HEK293T (cell line): Measurements from ENCODE around the gene NME1.

ENCODE experiments used
- CTCF ChIA-PET: fragments of 350-600 bp; formaldehyde crosslinking; extraction: SDS; loops from one replicate; lab custom pipeline; 2021; ENCODE audit warnings: antibody characterized with exemption, inconsistent platforms; lab: Yijun Ruan, JAX
- POLR2A ChIA-PET: fragments of 350-600 bp; formaldehyde crosslinking; extraction: SDS; loops from one replicate; lab custom pipeline; 2020; ENCODE audit warnings: antibody characterized with exemption, inconsistent platforms; lab: Yijun Ruan, JAX
- DNase-seq: peaks from one replicate; pipeline ENCODE4 v3.0.0; 2012; ENCODE audit warnings: mixed read lengths; ENCODE audit errors: extremely low spot score
- ARNT ChIP-seq: fragments of 450-650 bp; IDR thresholded peaks from 2 replicates; pipeline ENCODE4 v1.6.1; 2017; ENCODE audit warnings: mild to moderate bottlenecking
- BHLHE40 ChIP-seq: fragments of 450-650 bp; IDR thresholded peaks from 2 replicates; pipeline ENCODE4 v1.6.1; 2016; ENCODE audit warnings: mild to moderate bottlenecking, moderate library complexity, borderline replicate concordance
- CTBP1 ChIP-seq: fragments of 450-650 bp; IDR thresholded peaks from 2 replicates; pipeline ENCODE4 v1.6.1; 2016; ENCODE audit warnings: borderline replicate concordance
- ELF4 ChIP-seq: fragments of 450-650 bp; IDR thresholded peaks from 2 replicates; pipeline ENCODE4 v1.6.1; 2017; ENCODE audit warnings: antibody characterized with exemption
- FOXA1 ChIP-seq: fragments of 450-650 bp; IDR thresholded peaks from 2 replicates; pipeline ENCODE4 v1.6.1; 2016; ENCODE audit warnings: mild to moderate bottlenecking
- FOXK2 ChIP-seq: fragments of 450-650 bp; IDR thresholded peaks from 2 replicates; pipeline ENCODE4 v1.6.1; 2016; ENCODE audit warnings: mild to moderate bottlenecking
- FOXM1 ChIP-seq: fragments of 450-650 bp; IDR thresholded peaks from 2 replicates; pipeline ENCODE4 v1.6.1; 2017; ENCODE audit warnings: mild to moderate bottlenecking, borderline replicate concordance
- HDGF ChIP-seq: fragments of 450-650 bp; IDR thresholded peaks from 2 replicates; pipeline ENCODE4 v1.6.1; 2017; ENCODE audit warnings: antibody characterized with exemption, borderline replicate concordance
- L3MBTL2 ChIP-seq: fragments of 450-650 bp; conservative IDR thresholded peaks from 2 replicates; pipeline ENCODE4 v1.6.1; 2016; ENCODE audit warnings: mild to moderate bottlenecking
- LEF1 ChIP-seq: fragments of 450-650 bp; IDR thresholded peaks from 2 replicates; pipeline ENCODE4 v1.6.1; 2017; ENCODE audit warnings: mild to moderate bottlenecking, borderline replicate concordance
- NFRKB ChIP-seq: fragments of 450-650 bp; IDR thresholded peaks from 2 replicates; pipeline ENCODE4 v1.6.1; 2016; ENCODE audit warnings: mild to moderate bottlenecking, moderate library complexity
- PKNOX1 ChIP-seq: fragments of 450-650 bp; IDR thresholded peaks from 2 replicates; pipeline ENCODE4 v1.6.1; 2016
- SP1 ChIP-seq: fragments of 450-650 bp; IDR thresholded peaks from 2 replicates; pipeline ENCODE4 v1.6.1; 2017
- SUZ12 ChIP-seq: fragments of 450-650 bp; IDR thresholded peaks from 2 replicates; pipeline ENCODE4 v1.6.1; 2016; ENCODE audit warnings: mild to moderate bottlenecking
- TARDBP ChIP-seq: fragments of 450-650 bp; IDR thresholded peaks from 2 replicates; pipeline ENCODE4 v1.6.1; 2016
- ZNF384 ChIP-seq: fragments of 450-650 bp; IDR thresholded peaks from 2 replicates; pipeline ENCODE4 v1.6.1; 2016

Gene NME1

GRCh38 chr17:51154176-51154575, 817 bp downstream of the NME1 start:
- POLR2A ChIA-PET, result interaction anchor here (0.7 to 4.6 kb wide), 7 partner anchors 8 to 288 kb away, joined by 3 to 60 read pairs (median 8); partner anchors contain the start of genes NME2, SPAG9 and TOB1
- TF ChIP-seq CTBP1, result no peak
- no peak for TF ChIP-seq LEF1
- CTCF ChIA-PET, result interaction anchor here (0.6 to 0.9 kb wide), 2 partner anchors 12 to 139 kb away, joined by 3 to 5 read pairs; partner anchors contain the start of gene NME2
- DNase-seq, result no peak

GRCh38 chr17:51155416-51155815, 2.1 kb downstream of the NME1 start:
- POLR2A ChIA-PET, result interaction anchor here (0.6 to 1.3 kb wide), 3 partner anchors 10 to 35 kb away, joined by 3 to 8 read pairs (median 4); partner anchors contain the start of genes NME2 and SPAG9
- no peak for DNase-seq
- TF ChIP-seq PKNOX1, result no peak
- TF ChIP-seq LEF1, result no peak
- no peak for TF ChIP-seq FOXM1
- TF ChIP-seq ARNT, result no peak
- no peak for TF ChIP-seq SUZ12
- TF ChIP-seq ELF4, result no peak
- no peak for TF ChIP-seq NFRKB
- TF ChIP-seq FOXA1, result no peak
- no peak for TF ChIP-seq FOXK2
- TF ChIP-seq TARDBP, result no peak
- TF ChIP-seq BHLHE40, result no peak
- TF ChIP-seq L3MBTL2, result no peak
- TF ChIP-seq ZNF384, result no peak
- TF ChIP-seq HDGF, result no peak
- no peak for TF ChIP-seq SP1
- TF ChIP-seq CTBP1, result no peak
- CTCF ChIA-PET, result no interaction called here

- POLR2A ChIA-PET, result interaction anchor here (0.8 kb wide), 1 partner anchor 113 kb away, joined by 3 read pairs; no protein-coding TSS in a partner anchor
- CTCF ChIA-PET, result no interaction called here
- TF ChIP-seq PKNOX1 (no peak), HDGF (no peak), NFRKB (no peak), BHLHE40 (no peak), ARNT (no peak), CTBP1 (no peak), ZNF384 (no peak), FOXM1 (no peak), ELF4 (no peak), LEF1 (no peak)
- no peak for DNase-seq
Measured at GRCh38 chr17:51159604-51160003, 6.2 kb downstream of the NME1 start.

GRCh38 chr17:51161541-51161940, 8.2 kb downstream of the NME1 start:
- no peak for DNase-seq
- TF ChIP-seq SP1, result no peak
- TF ChIP-seq BHLHE40, result no peak
- TF ChIP-seq FOXM1, result no peak
- no peak for TF ChIP-seq NFRKB
- no peak for TF ChIP-seq ELF4
- TF ChIP-seq LEF1, result no peak
- no peak for TF ChIP-seq HDGF
- ChIA-PET CTCF (no interaction called here), POLR2A (interaction anchor here (2.6 kb wide), 1 partner anchor 8 kb away, joined by 14 read pairs; the partner anchor contains the start of gene NME1)

- ChIA-PET POLR2A (interaction anchor here (0.9 to 3.1 kb wide), 6 partner anchors 9 to 119 kb away, joined by 4 to 22 read pairs (median 8); partner anchors contain the start of genes NME1 and UTP18), CTCF (interaction anchor here (0.6 to 1.0 kb wide), 2 partner anchors 37 to 164 kb away, joined by 3 to 4 read pairs; no protein-coding TSS in a partner anchor)
- DNase-seq, result no peak
- TF ChIP-seq FOXK2, result no peak
- no peak for TF ChIP-seq ARNT
- no peak for TF ChIP-seq FOXA1
- TF ChIP-seq NFRKB, result no peak
- no peak for TF ChIP-seq HDGF
- TF ChIP-seq PKNOX1, result peak; percentile 74
- TF ChIP-seq BHLHE40, result no peak
Measured at GRCh38 chr17:51164911-51165679, 11.7 kb downstream of the NME1 start.

GRCh38 chr17:51165680-51166197, 12.4 kb downstream of the NME1 start:
- TF ChIP-seq SP1 (no peak), ELF4 (no peak), FOXM1 (no peak), CTBP1 (no peak), NFRKB (no peak), ZNF384 (no peak), LEF1 (no peak), ARNT (no peak), PKNOX1 (no peak), FOXA1 (no peak), FOXK2 (no peak), SUZ12 (no peak), L3MBTL2 (no peak)
- CTCF ChIA-PET, result interaction anchor here (0.7 to 1.2 kb wide), 3 partner anchors 11 to 165 kb away, joined by 3 to 7 read pairs (median 4); no protein-coding TSS in a partner anchor
- POLR2A ChIA-PET, result interaction anchor here (0.6 to 3.1 kb wide), 15 partner anchors 7 to 300 kb away, joined by 3 to 22 read pairs (median 4); partner anchors contain the start of genes NME1, SPAG9, TOB1 and UTP18
- peak; percentile 30 for DNase-seq
